Adipocyte (in vitro differentiated cells): ENCODE measurements around the gene TTC21A.
"Not testable (repeated sequence)": the region's sequence is repeated elsewhere in the genome, so short reads cannot be mapped to it uniquely, and the experiment has no call there.

Experiments
- DNase-seq: peaks from one replicate; pipeline ENCODE4 v3.0.0-alpha.2; 2015; ENCODE audit warnings: low read depth
- H3K27me3 ChIP-seq: replicated peaks from 2 replicates; pipeline ENCODE4 v1.7.0; 2013; ENCODE audit warnings: mild to moderate bottlenecking, low read length, moderate library complexity; ENCODE audit not compliant: control insufficient read depth, insufficient read depth
- H3K36me3 ChIP-seq: 2 replicates; pipeline ENCODE4 v1.7.0; 2013; ENCODE audit warnings: low read length, mild to moderate bottlenecking, moderate library complexity; ENCODE audit not compliant: control insufficient read depth, insufficient read depth, severe bottlenecking
- H3K4me1 ChIP-seq: 2 replicates; pipeline ENCODE4 v1.7.0; 2013; ENCODE audit warnings: mild to moderate bottlenecking, low read length, moderate library complexity; ENCODE audit not compliant: control insufficient read depth, insufficient read depth
- H3K4me3 ChIP-seq: 2 replicates; pipeline ENCODE4 v1.7.0; 2013; ENCODE audit warnings: mild to moderate bottlenecking, low read length, moderate library complexity
- H3K9ac ChIP-seq: 2 replicates; pipeline ENCODE4 v1.7.0; 2013; ENCODE audit warnings: mild to moderate bottlenecking, low read length, moderate library complexity
- H3K9me3 ChIP-seq: 2 replicates; pipeline ENCODE4 v1.7.0; 2013; ENCODE audit warnings: mild to moderate bottlenecking, low read length, moderate library complexity; ENCODE audit not compliant: control insufficient read depth

TTC21A gene

GRCh38 chr3:39166134-39166710 lies 58.7 kb downstream of the TTC21A start:
- Histone ChIP-seq H3K9ac (no peak overlapping the region), H3K4me3 (no peak overlapping the region), H3K36me3 (no peaks in the 10 kb centered on the region), H3K4me1 (peaks cover 20% of the 10 kb centered on the region), H3K9me3 (no peaks in the 10 kb centered on the region), H3K27me3 (no peaks in the 10 kb centered on the region)
- DNase-seq = peak; percentile 68

- DNase-seq = peak; percentile 96
Observed at GRCh38 chr3:39166932-39167532, 59.6 kb downstream of the TTC21A start.

GRCh38 chr3:39168156-39168780 lies 60.8 kb downstream of the TTC21A start:
- H3K27me3 ChIP-seq = no peaks in the 10 kb centered on the region
- DNase-seq = no peak
- H3K9ac ChIP-seq = no peak overlapping the region
- H3K9me3 ChIP-seq = no peaks in the 10 kb centered on the region
- no peak overlapping the region for H3K4me3 ChIP-seq
- no peaks in the 10 kb centered on the region for H3K36me3 ChIP-seq
- H3K4me1 ChIP-seq = peaks cover 20% of the 10 kb centered on the region

More at GRCh38 chr3:39166932-39167532, 59.6 kb downstream of the TTC21A start:
- H3K27me3 ChIP-seq = no peaks in the 10 kb centered on the region
- H3K9me3 ChIP-seq = no peaks in the 10 kb centered on the region
- peak overlapping the region; percentile 5 for H3K9ac ChIP-seq
- H3K36me3 ChIP-seq = no peaks in the 10 kb centered on the region
- no peak overlapping the region for H3K4me3 ChIP-seq
- H3K4me1 ChIP-seq = peaks cover 20% of the 10 kb centered on the region

GRCh38 chr3:39169712-39170111 lies 62.2 kb downstream of the TTC21A start:
- H3K9me3 ChIP-seq = no peaks in the 10 kb centered on the region
- DNase-seq = no peak
- no peaks in the 10 kb centered on the region for H3K36me3 ChIP-seq
- no peaks in the 10 kb centered on the region for H3K27me3 ChIP-seq
- no peak overlapping the region for H3K9ac ChIP-seq
- H3K4me1 ChIP-seq = peaks cover 20% of the 10 kb centered on the region
- no peak overlapping the region for H3K4me3 ChIP-seq

- no peak for DNase-seq
- no peak overlapping the region for H3K9ac ChIP-seq
- no peaks in the 10 kb centered on the region for H3K36me3 ChIP-seq
- no peak overlapping the region for H3K4me3 ChIP-seq
- H3K4me1 ChIP-seq = peaks cover 20% of the 10 kb centered on the region
- no peaks in the 10 kb centered on the region for H3K27me3 ChIP-seq
- no peaks in the 10 kb centered on the region for H3K9me3 ChIP-seq
Observed at GRCh38 chr3:39170461-39170860, 63.0 kb downstream of the TTC21A start.

- H3K9me3 ChIP-seq, H3K27me3 ChIP-seq, DNase-seq, H3K36me3 ChIP-seq, H3K4me3 ChIP-seq, H3K9ac ChIP-seq: not testable (repeated sequence)
- H3K4me1 ChIP-seq = peaks cover 18% of the 10 kb centered on the region
Observed at GRCh38 chr3:39170877-39171276, 63.4 kb downstream of the TTC21A start.

- no peak for DNase-seq
- H3K4me3 ChIP-seq = no peak overlapping the region
Observed at GRCh38 chr3:39171860-39172259, 64.4 kb downstream of the TTC21A start.

GRCh38 chr3:39173318-39174125 lies 66.0 kb downstream of the TTC21A start:
- peaks cover 11% of the 10 kb centered on the region for H3K4me1 ChIP-seq
- no peaks in the 10 kb centered on the region for H3K9me3 ChIP-seq
- no peaks in the 10 kb centered on the region for H3K36me3 ChIP-seq
- no peak overlapping the region for H3K4me3 ChIP-seq
- DNase-seq = no peak
- no peak overlapping the region for H3K9ac ChIP-seq
- no peaks in the 10 kb centered on the region for H3K27me3 ChIP-seq

More at GRCh38 chr3:39171860-39172259, 64.4 kb downstream of the TTC21A start:
- Histone ChIP-seq H3K36me3 (no peaks in the 10 kb centered on the region), H3K9ac (no peak overlapping the region), H3K27me3 (no peaks in the 10 kb centered on the region), H3K4me1 (peaks cover 8% of the 10 kb centered on the region), H3K9me3 (no peaks in the 10 kb centered on the region)

- no peak for DNase-seq
- Histone ChIP-seq H3K4me1 (peaks cover 23% of the 10 kb centered on the region), H3K9me3 (no peaks in the 10 kb centered on the region)
Observed at GRCh38 chr3:39176025-39176714, 68.7 kb downstream of the TTC21A start.

GRCh38 chr3:39177708-39178332 lies 70.3 kb downstream of the TTC21A start:
- Histone ChIP-seq H3K9me3 (no peaks in the 10 kb centered on the region), H3K9ac (peak overlapping the region; percentile 83), H3K4me1 (peaks cover 23% of the 10 kb centered on the region), H3K27me3 (no peaks in the 10 kb centered on the region), H3K36me3 (no peaks in the 10 kb centered on the region), H3K4me3 (peak overlapping the region; percentile 78)
- DNase-seq = peak; percentile 96

More at GRCh38 chr3:39176025-39176714, 68.7 kb downstream of the TTC21A start:
- Histone ChIP-seq H3K9ac (no peak overlapping the region), H3K27me3 (no peaks in the 10 kb centered on the region), H3K4me3 (no peak overlapping the region), H3K36me3 (no peaks in the 10 kb centered on the region)
